ENCODE results near the gene PLSCR5.

DNA sequence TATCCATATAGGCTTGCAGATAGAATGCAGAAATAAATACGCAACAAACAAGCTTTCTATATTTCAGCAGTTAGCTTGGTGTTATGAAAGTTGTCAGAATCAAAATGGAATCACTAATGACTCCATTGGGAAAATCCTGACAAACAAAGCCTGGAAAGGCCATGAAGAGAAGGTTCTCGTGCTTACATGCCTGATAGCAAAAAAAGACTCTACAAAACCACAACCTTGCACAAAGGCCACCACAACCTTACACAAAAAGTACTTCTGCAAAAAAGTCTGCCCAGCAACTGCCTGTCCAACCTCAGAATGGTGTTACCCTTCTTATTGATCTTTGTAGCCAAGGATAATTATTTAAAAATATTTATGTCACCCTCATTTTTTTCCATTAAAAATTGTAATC, 46.4 kb downstream of the PLSCR5 start:
- TF ChIP-seq POLR2A (IDR thresholded peaks at IDR 0.05) (no peak), POLR2AphosphoS5 (IDR thresholded peaks at IDR 0.05) (no peak)
- TF ChIP-seq, protein P1, sequence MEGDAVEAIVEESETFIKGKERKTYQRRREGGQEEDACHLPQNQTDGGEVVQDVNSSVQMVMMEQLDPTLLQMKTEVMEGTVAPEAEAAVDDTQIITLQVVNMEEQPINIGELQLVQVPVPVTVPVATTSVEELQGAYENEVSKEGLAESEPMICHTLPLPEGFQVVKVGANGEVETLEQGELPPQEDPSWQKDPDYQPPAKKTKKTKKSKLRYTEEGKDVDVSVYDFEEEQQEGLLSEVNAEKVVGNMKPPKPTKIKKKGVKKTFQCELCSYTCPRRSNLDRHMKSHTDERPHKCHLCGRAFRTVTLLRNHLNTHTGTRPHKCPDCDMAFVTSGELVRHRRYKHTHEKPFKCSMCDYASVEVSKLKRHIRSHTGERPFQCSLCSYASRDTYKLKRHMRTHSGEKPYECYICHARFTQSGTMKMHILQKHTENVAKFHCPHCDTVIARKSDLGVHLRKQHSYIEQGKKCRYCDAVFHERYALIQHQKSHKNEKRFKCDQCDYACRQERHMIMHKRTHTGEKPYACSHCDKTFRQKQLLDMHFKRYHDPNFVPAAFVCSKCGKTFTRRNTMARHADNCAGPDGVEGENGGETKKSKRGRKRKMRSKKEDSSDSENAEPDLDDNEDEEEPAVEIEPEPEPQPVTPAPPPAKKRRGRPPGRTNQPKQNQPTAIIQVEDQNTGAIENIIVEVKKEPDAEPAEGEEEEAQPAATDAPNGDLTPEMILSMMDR (IDR thresholded peaks at IDR 0.05), result no peak

Measured in stomach (tissue), 4 donors.